HL-60 (cell line): ENCODE results near the gene TMEM63B.
A peak's percentile ranks its signal among the peaks of the same experiment; 100 is the strongest.

Experiments used
- DNase-seq, 2 experiments: peaks; one replicate each; pipeline ENCODE4 v3.0.0-alpha.2; 2010 to 2020; ENCODE audit warnings: low read depth in 1 of 2, low spot score in 1 of 2
- H3K27ac ChIP-seq: fragments of 250-450 bp; sonication (Bioruptor Pico); replicated peaks from 2 replicates; pipeline ENCODE4 v1.5.1; 2020; ENCODE audit warnings: mild to moderate bottlenecking, moderate library complexity
- H3K27me3 ChIP-seq: fragments of 250-450 bp; sonication (Bioruptor Pico); 2 replicates; pipeline ENCODE4 v1.5.1; 2021; ENCODE audit warnings: mild to moderate bottlenecking, moderate library complexity; ENCODE audit not compliant: insufficient read depth, poor library complexity, severe bottlenecking
- H3K4me3 ChIP-seq: replicated peaks from 2 replicates; pipeline ENCODE4 v1.5.1; 2011; ENCODE audit warnings: mild to moderate bottlenecking, control low read depth, low read length; ENCODE audit not compliant: insufficient read depth
- CTCF ChIP-seq: IDR thresholded peaks from one replicate; pipeline ENCODE4 v1.5.1; 2011; ENCODE audit warnings: low read length, control low read depth, inconsistent platforms; ENCODE audit not compliant: insufficient read depth
- GABPA ChIP-seq: IDR thresholded peaks from 2 replicates; pipeline ENCODE4 v1.6.1; 2012; ENCODE audit warnings: low read depth
- POLR2AphosphoS5 ChIP-seq: IDR thresholded peaks from 2 replicates; pipeline ENCODE4 v1.6.1; 2012; ENCODE audit warnings: low read depth
- REST ChIP-seq: IDR thresholded peaks from 2 replicates; pipeline ENCODE4 v1.6.1; 2012; ENCODE audit warnings: low read depth; ENCODE audit not compliant: insufficient replicate concordance
- SPI1 ChIP-seq: IDR thresholded peaks from 2 replicates; pipeline ENCODE4 v1.6.1; 2012; ENCODE audit warnings: low read depth, mild to moderate bottlenecking, borderline replicate concordance

Gene TMEM63B

GRCh38 chr6:44097782-44098317 is 29.5 kb upstream of the TMEM63B start:
- H3K27ac ChIP-seq = no peak overlapping the region
- TF ChIP-seq POLR2AphosphoS5 (no peak), REST (no peak), CTCF (no peak), GABPA (no peak), SPI1 (no peak)
- no peak for DNase-seq
- H3K27me3 ChIP-seq = no peaks in the 10 kb centered on the region
- H3K4me3 ChIP-seq = no peak overlapping the region

GRCh38 chr6:44099192-44099591 is 28.2 kb upstream of the TMEM63B start:
- Histone ChIP-seq H3K4me3 (no peak overlapping the region), H3K27ac (no peak overlapping the region), H3K27me3 (no peaks in the 10 kb centered on the region)
- no peak for DNase-seq
- no peak for TF ChIP-seq POLR2AphosphoS5
- TF ChIP-seq SPI1 = no peak
- TF ChIP-seq CTCF = no peak
- no peak for TF ChIP-seq REST

GRCh38 chr6:44100088-44100550 is 27.2 kb upstream of the TMEM63B start:
- peak in 1 of 2 experiments; percentile 34 for DNase-seq
- TF ChIP-seq CTCF = peak; percentile 51
- TF ChIP-seq REST = no peak
- Histone ChIP-seq H3K4me3 (no peak overlapping the region), H3K27ac (no peak overlapping the region), H3K27me3 (no peaks in the 10 kb centered on the region)
